ENCODE measurements around the gene DENND2D.

DNA sequence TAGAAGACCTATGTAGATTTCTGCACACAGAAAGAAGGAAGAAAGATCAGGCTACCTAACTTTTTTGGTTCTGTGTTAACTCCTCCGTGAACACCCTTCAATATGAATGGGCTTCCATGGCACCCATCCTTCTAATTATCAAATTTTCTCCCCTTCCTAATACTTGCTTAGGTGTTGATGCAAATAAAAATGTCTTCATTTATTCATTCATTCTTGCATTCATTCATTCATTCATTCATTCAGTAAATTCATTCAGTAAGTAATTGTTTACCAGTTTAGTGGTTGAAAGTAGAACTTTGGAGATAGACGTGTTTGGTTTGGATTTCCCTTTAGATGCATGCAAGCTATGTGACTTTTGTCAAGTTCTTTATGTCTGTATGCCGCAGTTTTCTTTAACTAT lies 31.7 kb upstream of the DENND2D start:
- TF ChIP-seq CTCF (IDR thresholded peaks at IDR 0.05) (no peak), POLR2A (IDR thresholded peaks at IDR 0.05) (no peak)

Data from gastroesophageal sphincter (tissue), 3 donors.